DOHH2 (cell line): ENCODE measurements around the gene MYO1B.

Experiments
- H3F3A ChIP-seq: fragments of 200-600 bp; sonication (generic), shearing (Covaris generic); 2 replicates; pipeline ENCODE4 v1.6.0; 2016; ENCODE audit warnings: antibody characterized with exemption, mild to moderate bottlenecking; ENCODE audit not compliant: control insufficient read depth, insufficient read depth
- H3K27ac ChIP-seq: fragments of 200-600 bp; sonication (generic); 2 replicates; pipeline ENCODE4 v1.5.1; 2014; ENCODE audit warnings: low read depth, mild to moderate bottlenecking, low read length, moderate library complexity
- H3K27me3 ChIP-seq: fragments of 200-600 bp; sonication (generic); 2 replicates; pipeline ENCODE4 v1.6.1; 2014; ENCODE audit warnings: mild to moderate bottlenecking, low read length, mixed read lengths; ENCODE audit not compliant: control insufficient read depth
- H3K36me3 ChIP-seq: fragments of 200-600 bp; sonication (generic); 2 replicates; pipeline ENCODE4 v1.6.1; 2014; ENCODE audit warnings: mild to moderate bottlenecking, low read length, moderate library complexity, mixed read lengths; ENCODE audit not compliant: control insufficient read depth
- H3K4me1 ChIP-seq: fragments of 200-600 bp; sonication (generic); 2 replicates; pipeline ENCODE4 v1.6.1; 2014; ENCODE audit warnings: mild to moderate bottlenecking, low read length, mixed read lengths; ENCODE audit not compliant: control insufficient read depth
- H3K4me2 ChIP-seq: fragments of 200-600 bp; sonication (generic); 2 replicates; pipeline ENCODE4 v1.6.0; 2014; ENCODE audit warnings: mild to moderate bottlenecking, low read length, moderate library complexity
- H3K4me3 ChIP-seq: fragments of 200-600 bp; sonication (generic); 2 replicates; pipeline ENCODE4 v1.5.1; 2014; ENCODE audit warnings: mild to moderate bottlenecking, low read length, mixed read lengths
- H3K79me2 ChIP-seq: fragments of 200-600 bp; sonication (generic); 2 replicates; pipeline ENCODE4 v1.6.1; 2014; ENCODE audit warnings: mild to moderate bottlenecking, low read length, mixed read lengths; ENCODE audit not compliant: control insufficient read depth
- H3K9me2 ChIP-seq: fragments of 200-600 bp; sonication (generic); replicated peaks from 2 replicates; pipeline ENCODE4 v1.6.1; 2014; ENCODE audit warnings: mild to moderate bottlenecking, low read length, mixed read lengths; ENCODE audit not compliant: control insufficient read depth
- H3K9me3 ChIP-seq: fragments of 200-600 bp; sonication (generic); 2 replicates; pipeline ENCODE4 v1.6.1; 2014; ENCODE audit warnings: antibody characterized with exemption, low read length, mixed read lengths; ENCODE audit not compliant: control insufficient read depth, insufficient read depth
- H4K20me1 ChIP-seq: fragments of 200-600 bp; sonication (generic); 2 replicates; pipeline ENCODE4 v1.6.0; 2014; ENCODE audit warnings: low read depth, mild to moderate bottlenecking, antibody characterized with exemption, low read length, moderate library complexity; ENCODE audit not compliant: control insufficient read depth, insufficient read depth
- EZH2phosphoT487 ChIP-seq: fragments of 200-600 bp; sonication (generic); IDR thresholded peaks from 2 replicates; pipeline ENCODE4 v1.6.1; 2017; ENCODE audit warnings: borderline replicate concordance, mild to moderate bottlenecking, antibody characterized with exemption, low read length, moderate library complexity, mixed read lengths
- TF ChIP-seq, protein P1 (sequence below): fragments of 200-600 bp; sonication (generic); IDR thresholded peaks from one replicate; pipeline ENCODE4 v1.5.1; 2014; ENCODE audit warnings: antibody characterized with exemption, mild to moderate bottlenecking, low read depth, low read length; ENCODE audit not compliant: poor library complexity, severe bottlenecking

Gene MYO1B

GRCh38 chr2:191215230-191215629, 30.0 kb upstream of the MYO1B start:
- TF ChIP-seq, protein P1, sequence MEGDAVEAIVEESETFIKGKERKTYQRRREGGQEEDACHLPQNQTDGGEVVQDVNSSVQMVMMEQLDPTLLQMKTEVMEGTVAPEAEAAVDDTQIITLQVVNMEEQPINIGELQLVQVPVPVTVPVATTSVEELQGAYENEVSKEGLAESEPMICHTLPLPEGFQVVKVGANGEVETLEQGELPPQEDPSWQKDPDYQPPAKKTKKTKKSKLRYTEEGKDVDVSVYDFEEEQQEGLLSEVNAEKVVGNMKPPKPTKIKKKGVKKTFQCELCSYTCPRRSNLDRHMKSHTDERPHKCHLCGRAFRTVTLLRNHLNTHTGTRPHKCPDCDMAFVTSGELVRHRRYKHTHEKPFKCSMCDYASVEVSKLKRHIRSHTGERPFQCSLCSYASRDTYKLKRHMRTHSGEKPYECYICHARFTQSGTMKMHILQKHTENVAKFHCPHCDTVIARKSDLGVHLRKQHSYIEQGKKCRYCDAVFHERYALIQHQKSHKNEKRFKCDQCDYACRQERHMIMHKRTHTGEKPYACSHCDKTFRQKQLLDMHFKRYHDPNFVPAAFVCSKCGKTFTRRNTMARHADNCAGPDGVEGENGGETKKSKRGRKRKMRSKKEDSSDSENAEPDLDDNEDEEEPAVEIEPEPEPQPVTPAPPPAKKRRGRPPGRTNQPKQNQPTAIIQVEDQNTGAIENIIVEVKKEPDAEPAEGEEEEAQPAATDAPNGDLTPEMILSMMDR: no peak
- no peak for TF ChIP-seq EZH2phosphoT487

GRCh38 chr2:191215666-191216065, 29.5 kb upstream of the MYO1B start:
- Histone ChIP-seq H3K79me2 (no peaks in the 10 kb centered on the region), H3K36me3 (no peaks in the 10 kb centered on the region), H3K9me2 (no peaks in the 10 kb centered on the region; the same call in 1 of the 2 replicates), H3K27ac (no peak overlapping the region), H3K27me3 (0 out of 2 replicates have a peak, but pooled peaks cover 3% of the 10 kb centered on the region), H3K9me3 (no peaks in the 10 kb centered on the region), H3F3A (no peaks in the 10 kb centered on the region), H3K4me1 (no peaks in the 10 kb centered on the region), H3K4me3 (no peak overlapping the region), H3K4me2 (no peak overlapping the region), H4K20me1 (no peaks in the 10 kb centered on the region)
- no peak for TF ChIP-seq EZH2phosphoT487
- TF ChIP-seq, protein P1: no peak

More at GRCh38 chr2:191215230-191215629, 30.0 kb upstream of the MYO1B start:
- Histone ChIP-seq H3K4me3 (no peak overlapping the region), H3K9me3 (no peaks in the 10 kb centered on the region), H3K4me2 (no peak overlapping the region), H4K20me1 (no peaks in the 10 kb centered on the region), H3K9me2 (no peaks in the 10 kb centered on the region; the same call in 1 of the 2 replicates), H3K4me1 (no peaks in the 10 kb centered on the region), H3K79me2 (no peaks in the 10 kb centered on the region), H3K27me3 (0 out of 2 replicates have a peak, but pooled peaks cover 3% of the 10 kb centered on the region), H3K36me3 (no peaks in the 10 kb centered on the region), H3K27ac (no peak overlapping the region), H3F3A (no peaks in the 10 kb centered on the region)

DNA sequence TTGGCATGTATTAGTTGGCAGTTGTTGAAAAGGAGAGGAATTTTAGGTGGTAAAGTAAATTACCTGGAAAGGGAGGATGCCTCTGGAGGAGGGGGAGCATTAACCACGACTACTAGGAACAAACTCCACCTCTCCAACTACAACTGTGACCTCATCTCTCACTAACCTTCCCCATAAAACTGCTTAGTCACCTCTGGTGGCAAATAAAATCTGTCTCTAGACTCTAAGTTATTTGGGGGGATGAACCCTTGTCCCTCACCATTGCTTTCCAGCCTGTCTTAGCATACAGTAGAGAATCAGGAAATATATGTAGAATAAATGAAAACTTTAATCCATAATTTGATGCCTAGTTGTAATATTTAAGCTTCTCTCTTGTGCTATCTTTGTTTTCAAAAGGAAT, 27.6 kb upstream of the MYO1B start:
- H3K4me2 ChIP-seq: no peak overlapping the region
- no peaks in the 10 kb centered on the region for H3F3A ChIP-seq
- no peak overlapping the region for H3K4me3 ChIP-seq
- no peaks in the 10 kb centered on the region for H3K4me1 ChIP-seq
- TF ChIP-seq, protein P1: no peak
- no peak for TF ChIP-seq EZH2phosphoT487
- H3K9me3 ChIP-seq: no peaks in the 10 kb centered on the region
- H3K27ac ChIP-seq: no peak overlapping the region
- H3K79me2 ChIP-seq: no peaks in the 10 kb centered on the region
- H4K20me1 ChIP-seq: no peaks in the 10 kb centered on the region
- no peaks in the 10 kb centered on the region; the same call in 1 of the 2 replicates for H3K9me2 ChIP-seq
- H3K36me3 ChIP-seq: no peaks in the 10 kb centered on the region
- 0 out of 2 replicates have a peak, but pooled peaks cover 3% of the 10 kb centered on the region for H3K27me3 ChIP-seq
